GM18861 (cell line): ENCODE results near the gene PCMTD2.
"Not testable (repeated sequence)": the region's sequence is repeated elsewhere in the genome, so short reads cannot be mapped to it uniquely, and the experiment has no call there.

ENCODE experiments used
- ATAC-seq: cut with Tn5 transposase; IDR thresholded peaks from one replicate; pipeline ENCODE4 v1.9.1; 2021; ENCODE audit not compliant: unreplicated experiment

PCMTD2 gene

DNA sequence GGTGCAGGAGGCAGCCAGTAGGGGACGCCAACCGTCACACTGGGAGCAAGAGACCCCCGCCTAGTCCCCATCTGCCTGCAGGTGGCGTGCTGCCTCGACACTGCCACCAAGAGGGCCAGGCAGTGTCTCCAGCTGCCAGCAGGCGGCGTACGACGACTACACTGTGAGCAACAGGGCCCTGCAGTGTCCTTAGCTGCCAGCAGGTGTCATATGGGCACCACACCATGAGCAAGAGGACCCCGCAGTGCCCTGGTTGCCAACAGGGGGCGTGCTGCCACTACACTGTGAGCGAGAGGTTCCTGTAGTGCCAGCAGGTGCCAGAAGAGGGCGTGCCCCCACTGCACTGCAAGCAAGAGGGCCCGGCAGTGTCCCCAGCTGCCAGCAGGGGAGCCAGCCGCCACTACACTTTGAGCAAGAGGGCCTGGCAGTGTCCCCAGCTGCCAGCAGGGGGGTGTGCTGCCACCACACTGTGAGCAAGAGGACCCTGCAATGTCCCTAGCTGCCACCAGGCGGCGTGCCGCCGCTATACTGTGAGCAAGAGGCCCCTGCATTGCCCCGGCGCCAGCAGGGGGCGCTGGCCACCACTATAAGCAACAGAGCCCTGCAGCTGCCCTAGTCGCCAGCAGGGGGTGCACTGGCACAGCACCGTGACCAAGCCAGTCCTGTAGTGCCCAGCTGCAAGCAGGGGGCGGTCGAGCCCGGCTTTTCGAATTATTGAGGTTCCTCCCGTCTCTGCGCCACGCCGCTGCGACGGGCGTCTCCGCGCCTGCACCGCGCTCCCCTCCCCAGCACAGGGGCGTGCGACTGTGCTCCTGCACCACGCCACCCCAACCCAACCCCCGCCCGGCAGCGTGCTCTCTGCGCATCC lies 30.3 kb downstream of the PCMTD2 start:
- ATAC-seq, result peak; percentile 87

DNA sequence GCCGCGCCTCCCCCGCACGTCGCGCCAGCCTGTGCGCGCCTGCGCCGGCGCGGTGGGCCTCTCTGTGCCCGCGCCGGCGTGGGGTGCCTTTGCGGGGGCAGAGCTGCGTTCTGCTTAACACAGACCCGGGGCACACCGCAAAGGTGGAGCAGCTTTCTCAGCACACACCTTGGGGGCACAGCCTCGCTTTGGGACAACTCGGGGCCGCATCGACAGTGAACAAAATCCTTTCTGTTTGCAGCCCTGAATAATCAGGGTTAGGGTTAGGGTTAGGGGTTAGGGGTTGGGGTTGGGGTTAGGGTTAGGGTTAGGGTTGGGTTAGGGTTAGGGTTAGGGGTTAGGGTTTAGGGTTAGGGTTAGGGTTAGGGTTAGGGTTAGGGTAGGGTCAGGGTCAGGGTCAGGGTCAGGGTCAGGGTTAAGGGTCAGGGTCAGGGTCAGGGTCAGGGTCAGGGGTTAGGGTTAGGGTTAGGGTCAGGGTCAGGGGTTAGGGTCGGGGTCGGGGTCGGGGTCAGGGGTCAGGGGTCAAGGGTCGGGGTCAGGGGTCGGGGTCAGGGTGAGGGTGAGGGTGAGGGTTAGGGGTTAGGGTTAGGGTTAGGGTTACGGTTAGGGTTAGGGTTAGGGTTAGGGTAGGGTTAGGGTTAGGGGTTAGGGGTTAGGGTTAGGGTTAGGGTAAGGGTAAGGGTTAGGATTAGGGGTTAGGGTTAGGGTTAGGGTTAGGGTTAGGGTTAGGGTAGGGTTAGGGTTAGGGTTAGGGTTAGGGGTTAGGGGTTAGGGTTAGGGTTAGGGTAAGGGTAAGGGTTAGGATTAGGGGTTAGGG lies 31.1 kb downstream of the PCMTD2 start:
- ATAC-seq, result not testable (repeated sequence)

DNA sequence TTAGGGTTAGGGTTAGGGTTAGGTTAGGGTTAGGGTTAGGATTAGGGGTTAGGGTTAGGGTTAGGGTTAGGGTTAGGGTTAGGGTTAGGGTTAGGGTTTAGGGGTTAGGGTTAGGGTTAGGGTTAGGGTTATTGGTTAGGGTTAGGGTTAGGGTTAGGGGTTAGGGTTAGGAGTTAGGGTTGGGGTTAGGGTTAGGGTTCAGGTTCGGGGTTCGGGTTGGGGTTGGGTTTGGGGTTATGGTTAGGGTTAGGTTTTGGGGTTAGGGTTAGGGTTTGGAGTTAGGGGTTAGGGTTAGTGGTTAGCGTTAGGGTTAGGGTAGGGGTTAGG lies 31.7 kb downstream of the PCMTD2 start:
- ATAC-seq, result not testable (repeated sequence)

DNA sequence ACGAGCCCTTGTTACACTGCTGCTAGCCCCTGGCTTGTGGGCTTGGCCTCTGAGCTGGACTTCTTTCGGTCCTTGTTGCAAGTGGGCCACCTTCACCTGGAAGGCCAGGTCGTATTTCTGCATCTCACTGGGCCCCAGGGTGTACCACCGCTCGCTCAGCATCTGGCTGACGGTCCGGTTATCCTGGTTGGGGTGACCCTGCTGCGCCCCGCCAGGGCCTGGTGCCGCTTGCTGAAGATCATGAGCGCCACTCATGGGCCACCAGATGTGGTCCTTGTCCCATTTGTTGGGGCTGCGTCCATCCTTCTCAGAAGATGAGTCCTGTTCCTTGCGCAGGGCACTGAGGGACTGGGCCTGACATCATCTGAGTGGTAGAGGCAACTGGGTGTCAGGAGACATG lies 36.6 kb downstream of the PCMTD2 start:
- ATAC-seq, result not testable (repeated sequence)

DNA sequence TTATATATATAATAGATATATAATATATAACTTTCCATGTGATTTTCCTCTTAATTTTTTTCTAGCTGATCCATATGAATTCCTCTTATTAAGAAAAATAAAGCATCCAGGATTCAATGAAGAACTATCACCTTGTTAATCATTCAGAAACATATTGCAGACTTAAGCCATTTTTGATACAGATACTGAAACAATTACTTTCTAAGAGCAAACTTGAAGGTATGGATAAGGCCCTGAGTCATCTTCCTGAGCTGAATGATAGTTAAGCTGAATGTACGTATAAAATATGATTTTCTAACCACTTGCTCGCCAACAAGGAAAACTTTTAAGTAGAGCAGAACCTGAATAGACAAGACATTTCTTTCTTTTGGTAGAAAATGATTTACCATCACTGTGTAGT lies 47.5 kb downstream of the PCMTD2 start:
- ATAC-seq, result not testable (repeated sequence)

DNA sequence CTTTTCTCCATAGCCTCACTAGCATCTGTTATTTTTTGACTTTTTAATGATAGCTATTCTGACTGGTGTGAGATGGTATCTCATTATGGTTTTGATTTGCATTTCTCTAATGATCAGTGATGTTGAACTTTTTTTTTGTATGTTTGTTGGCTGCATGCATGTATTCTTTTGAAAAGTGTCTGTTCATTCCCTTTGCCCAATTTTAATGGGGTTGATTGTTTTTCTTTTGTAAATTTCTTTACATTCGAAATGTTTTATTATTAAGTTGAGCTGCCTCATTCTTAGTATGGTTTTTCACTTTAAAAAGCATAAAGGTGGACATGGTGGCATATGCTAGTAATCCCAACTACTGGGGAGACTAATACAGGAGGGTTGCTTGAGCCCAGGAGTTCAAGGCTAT lies 58.2 kb downstream of the PCMTD2 start:
- not testable (repeated sequence) for ATAC-seq

DNA sequence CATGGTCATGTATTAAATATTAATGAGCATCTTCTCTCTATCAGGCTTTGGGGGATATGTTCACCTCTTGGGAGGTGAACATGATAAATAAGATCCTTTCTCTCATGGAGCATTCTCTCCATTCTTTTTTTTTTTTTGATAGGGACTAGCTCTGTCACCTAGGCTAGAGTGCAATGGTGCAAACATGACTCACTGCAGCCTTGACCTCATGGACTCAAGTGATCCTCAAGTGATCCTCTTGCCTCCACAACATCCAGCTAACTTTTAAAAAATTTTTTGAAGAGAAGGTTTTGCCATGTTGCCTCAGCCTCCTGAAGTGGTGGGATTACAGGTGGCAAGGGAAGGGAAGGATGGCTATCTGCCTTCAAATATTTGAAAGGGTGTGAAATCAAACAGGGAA lies 59.8 kb downstream of the PCMTD2 start:
- ATAC-seq, result not testable (repeated sequence)

DNA sequence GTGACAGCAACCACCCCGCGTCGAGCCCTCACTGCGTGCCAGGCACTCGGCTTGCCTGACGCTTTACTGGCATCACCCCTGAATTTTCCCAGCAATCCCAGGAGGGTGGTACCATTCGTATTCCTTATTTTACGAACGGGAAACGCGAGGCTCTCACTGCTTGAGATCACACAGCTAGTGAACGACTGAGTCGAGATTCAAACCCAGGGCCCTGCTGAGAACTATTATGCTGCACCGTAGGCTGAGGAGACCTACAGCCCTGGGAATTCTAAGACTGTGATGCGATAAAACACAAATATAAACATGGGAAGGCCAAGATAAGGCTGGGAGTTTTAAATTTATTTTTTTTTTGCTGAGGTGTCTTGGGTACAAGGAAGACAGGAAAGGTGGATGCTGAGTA lies 60.3 kb downstream of the PCMTD2 start:
- not testable (repeated sequence) for ATAC-seq

DNA sequence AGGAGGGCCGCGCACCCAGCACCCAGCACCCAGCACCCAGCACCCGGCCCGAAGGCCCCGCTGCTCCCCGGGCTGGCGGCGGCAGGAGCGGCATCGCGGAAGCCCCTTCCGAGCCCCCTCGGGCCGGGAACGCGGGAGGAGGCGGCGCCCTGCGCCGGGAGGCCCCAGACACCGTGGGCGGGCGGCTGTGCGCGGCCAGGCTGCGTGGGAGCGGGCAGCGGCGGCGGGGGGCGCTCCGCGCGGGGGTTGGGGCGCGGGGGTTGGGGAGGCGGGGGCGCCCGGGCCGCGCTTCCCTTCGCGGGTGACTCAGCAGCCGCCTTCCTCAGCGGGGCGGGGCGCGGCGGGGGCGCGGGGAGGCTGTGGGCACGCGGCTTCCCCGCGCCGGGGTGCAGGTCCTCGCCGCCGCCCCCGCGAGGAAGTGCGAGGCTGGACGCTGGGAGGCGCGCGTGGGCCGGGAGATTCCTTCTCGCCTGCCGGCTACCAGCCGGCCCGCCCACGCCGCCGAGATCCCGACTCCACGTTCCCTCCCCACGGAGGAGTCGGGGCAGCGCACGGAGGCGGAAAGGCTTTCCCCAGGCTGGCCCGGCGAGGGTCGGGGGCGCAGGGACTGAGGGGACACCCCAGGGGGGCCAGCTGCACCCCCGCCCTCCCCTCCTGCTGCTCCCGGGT lies 61.0 kb downstream of the PCMTD2 start:
- not testable (repeated sequence) for ATAC-seq

DNA sequence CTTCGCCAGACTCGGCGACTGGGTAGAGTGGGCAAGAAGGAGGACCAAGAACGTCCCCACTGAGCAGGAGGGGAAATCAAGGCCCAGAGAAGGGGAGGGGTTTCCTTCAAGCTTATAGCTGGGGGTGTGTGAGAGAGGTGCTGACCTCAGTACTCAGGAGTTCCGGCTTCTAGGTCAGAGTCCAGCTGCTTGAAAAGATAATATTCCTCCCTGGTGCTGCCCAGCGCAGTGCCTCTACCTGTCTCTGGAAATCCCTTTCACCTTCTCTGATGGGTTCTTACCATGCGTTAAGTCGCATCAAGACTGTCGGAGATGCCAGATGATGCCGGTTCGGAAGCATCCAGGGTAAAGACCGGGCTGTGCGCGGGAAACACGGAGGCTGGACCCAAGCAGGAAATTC lies 61.8 kb downstream of the PCMTD2 start:
- not testable (repeated sequence) for ATAC-seq

DNA sequence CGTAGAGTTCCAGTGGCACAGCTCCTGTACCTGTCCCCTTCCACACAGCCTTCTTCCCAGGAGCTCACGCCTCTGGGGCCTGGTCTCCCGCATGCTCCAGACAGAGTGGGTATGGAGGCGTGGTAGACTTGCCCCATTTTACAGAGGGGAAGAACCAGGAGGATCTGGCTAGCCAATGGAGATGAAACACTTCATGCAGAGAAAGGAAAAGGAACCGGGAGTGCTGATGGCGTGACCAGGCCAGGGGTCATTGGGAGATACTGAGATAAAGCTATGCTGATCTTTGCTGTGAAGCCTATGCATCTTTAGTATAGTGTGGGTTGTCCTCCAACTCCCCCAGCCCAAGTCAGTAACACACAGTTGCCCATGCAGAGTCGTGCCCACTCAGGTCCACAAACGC lies 62.5 kb downstream of the PCMTD2 start:
- not testable (repeated sequence) for ATAC-seq

DNA sequence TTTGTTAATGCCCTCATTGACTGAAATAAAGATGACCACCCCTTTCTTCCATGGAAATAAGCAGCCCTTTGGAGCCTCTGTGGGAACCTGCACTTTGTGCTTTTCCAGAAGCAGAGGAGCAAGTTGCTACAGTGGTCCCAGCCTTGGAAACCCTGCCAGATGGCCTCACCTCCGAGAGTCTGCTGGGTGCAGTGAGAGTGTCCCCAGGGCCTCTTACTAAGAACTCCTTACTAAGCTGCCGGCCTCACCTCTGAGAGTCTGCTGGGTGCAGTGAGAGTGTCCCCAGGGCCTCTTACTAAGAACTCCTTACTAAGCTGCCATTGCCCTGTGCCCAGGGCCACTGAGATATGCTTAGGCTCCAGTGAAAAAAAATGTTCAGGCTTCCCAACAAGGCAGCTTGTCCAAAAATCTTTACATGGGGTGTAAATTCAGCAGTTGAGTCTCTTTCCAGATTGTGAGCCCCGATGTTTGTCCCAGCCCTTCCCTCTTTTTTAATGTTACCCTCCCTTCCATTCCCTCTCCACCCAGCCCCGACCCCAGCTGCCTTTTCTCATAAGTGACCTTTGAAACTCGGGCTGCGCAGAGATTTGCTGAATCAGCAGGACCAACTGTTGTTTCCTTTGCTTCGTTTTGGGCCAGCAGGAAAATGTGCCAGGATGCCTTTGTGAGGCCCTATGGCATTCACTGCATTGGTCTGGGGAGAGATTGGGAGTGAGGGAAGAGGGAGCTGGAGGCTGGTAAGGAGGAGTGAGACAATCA lies 66.7 kb downstream of the PCMTD2 start:
- ATAC-seq, result not testable (repeated sequence)
